ENCODE measurements around the gene MRPL37.

DNA sequence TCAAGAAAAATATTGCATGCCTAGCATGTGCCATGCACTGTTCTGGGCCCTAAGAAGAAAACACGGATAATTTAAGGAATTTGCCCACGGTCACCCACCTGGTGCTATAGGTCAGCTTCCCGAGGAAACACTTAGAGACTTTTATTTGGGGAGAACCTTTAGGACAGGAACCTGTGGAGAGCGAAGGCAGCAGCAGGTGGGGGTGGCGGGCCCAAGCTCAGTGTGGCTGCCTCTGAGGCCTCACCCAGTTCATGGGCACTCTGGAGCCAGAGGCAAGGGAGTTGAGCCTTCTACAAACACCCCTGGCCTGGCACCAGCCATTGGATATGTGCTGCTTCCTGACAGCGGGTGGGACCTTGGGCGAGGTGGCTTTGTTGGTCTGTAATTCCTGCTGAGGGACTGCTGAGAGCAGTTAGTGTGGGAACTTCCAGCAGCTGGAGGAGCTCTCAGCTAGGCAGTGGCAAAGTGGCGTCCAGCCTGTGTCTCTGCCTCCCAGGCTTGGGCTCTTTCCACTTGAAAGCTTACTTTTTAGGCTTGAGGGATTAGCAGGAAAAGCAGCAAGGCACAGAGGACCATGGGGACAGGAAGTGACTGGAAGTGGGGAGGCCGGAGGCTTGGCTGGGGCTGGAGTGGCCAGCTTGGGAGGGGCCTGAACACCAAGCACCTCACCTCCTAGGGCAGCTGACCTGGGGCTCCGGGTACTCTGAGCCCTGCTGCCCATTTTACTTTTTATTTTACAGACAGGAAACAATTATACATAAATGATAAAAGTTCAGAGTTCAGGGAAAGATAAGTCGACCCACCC, 19.1 kb downstream of the MRPL37 start:
- no peak for TF ChIP-seq POLR2AphosphoS5 (IDR thresholded peaks at IDR 0.05; ENCODE audit: low read depth, low read length)
- TF ChIP-seq REST (IDR thresholded peaks at IDR 0.05; ENCODE audit: insufficient read depth in 1 of 2, low read depth in 2 of 2, low read length in 1 of 2), result no peak
- TF ChIP-seq, protein P1, sequence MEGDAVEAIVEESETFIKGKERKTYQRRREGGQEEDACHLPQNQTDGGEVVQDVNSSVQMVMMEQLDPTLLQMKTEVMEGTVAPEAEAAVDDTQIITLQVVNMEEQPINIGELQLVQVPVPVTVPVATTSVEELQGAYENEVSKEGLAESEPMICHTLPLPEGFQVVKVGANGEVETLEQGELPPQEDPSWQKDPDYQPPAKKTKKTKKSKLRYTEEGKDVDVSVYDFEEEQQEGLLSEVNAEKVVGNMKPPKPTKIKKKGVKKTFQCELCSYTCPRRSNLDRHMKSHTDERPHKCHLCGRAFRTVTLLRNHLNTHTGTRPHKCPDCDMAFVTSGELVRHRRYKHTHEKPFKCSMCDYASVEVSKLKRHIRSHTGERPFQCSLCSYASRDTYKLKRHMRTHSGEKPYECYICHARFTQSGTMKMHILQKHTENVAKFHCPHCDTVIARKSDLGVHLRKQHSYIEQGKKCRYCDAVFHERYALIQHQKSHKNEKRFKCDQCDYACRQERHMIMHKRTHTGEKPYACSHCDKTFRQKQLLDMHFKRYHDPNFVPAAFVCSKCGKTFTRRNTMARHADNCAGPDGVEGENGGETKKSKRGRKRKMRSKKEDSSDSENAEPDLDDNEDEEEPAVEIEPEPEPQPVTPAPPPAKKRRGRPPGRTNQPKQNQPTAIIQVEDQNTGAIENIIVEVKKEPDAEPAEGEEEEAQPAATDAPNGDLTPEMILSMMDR (IDR thresholded peaks at IDR 0.05), result no peak

Data from Panc1 (cell line).